Activated CD8-positive, alpha-beta memory T cell treated with anti-CD3 and anti-CD28 coated beads for 4 hours (primary cell): ENCODE measurements around the gene LITAF.
"Not testable (repeated sequence)": the region's sequence is repeated elsewhere in the genome, so short reads cannot be mapped to it uniquely, and the experiment has no call there.

Source experiments
- DNase-seq, 2 donors: peaks; one replicate each; pipeline ENCODE4 v3.0.0-alpha.2; 2020; ENCODE audit warnings: low read depth in 2 of 2

The LITAF gene

GRCh38 chr16:11597235-11598095, 10.7 kb upstream of the LITAF start:
- no peak for DNase-seq

DNA sequence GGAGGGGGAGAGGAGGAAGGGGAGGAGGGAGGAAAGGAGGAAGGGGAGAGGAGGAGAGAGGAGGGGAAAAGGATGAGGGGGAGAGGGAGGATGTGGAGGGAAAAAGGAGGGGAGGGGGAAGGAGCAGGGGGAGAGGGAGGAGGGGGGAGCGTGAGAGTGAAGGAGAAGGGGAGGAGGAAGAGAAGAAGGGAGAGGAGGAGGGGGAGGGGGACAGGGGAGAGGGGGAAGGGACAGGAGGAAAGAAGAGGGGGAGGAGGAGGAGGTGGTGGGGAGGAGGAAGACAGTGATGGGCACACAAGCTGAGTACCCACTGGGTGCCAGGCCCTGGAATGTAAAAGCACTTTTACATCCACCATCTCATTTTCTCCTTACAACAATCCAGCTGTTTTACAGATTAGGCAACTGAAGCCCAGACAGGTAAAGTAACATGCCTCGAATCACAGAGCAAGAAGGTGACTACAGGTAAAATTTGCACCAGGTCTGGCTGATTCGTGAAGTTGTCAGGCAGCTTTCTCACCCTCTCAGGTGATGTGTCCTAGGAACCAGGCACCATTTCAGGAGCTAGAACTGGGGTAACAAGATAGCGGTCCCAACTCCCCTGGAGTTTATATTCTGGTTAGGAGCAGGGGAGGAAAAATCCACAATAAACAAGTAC, 10.0 kb upstream of the LITAF start:
- DNase-seq, result no peak

- no peak for DNase-seq
Observed at GRCh38 chr16:11593581-11593980, 6.9 kb upstream of the LITAF start.

- not testable (repeated sequence) for DNase-seq
Observed at GRCh38 chr16:11593076-11593475, 6.4 kb upstream of the LITAF start.

GRCh38 chr16:11591630-11592029, 4.9 kb upstream of the LITAF start:
- not testable (repeated sequence) for DNase-seq

DNA sequence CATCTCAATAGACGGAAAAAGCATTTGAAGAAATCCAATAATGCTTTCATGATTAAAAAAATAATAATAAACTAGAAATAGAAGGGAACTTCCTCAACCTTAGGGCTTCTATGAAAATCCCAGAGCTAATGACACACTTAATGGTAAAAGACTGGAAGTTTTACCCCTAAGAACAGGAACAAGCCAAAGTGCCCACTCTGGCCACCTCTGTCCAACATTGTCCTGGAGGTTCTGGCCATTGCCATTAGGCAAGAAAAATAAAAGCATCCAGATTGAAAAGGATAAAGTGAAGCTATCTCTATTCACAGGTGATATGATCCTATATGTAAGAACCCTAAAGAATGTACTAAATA, 2.5 kb upstream of the LITAF start:
- DNase-seq, result no peak

DNA sequence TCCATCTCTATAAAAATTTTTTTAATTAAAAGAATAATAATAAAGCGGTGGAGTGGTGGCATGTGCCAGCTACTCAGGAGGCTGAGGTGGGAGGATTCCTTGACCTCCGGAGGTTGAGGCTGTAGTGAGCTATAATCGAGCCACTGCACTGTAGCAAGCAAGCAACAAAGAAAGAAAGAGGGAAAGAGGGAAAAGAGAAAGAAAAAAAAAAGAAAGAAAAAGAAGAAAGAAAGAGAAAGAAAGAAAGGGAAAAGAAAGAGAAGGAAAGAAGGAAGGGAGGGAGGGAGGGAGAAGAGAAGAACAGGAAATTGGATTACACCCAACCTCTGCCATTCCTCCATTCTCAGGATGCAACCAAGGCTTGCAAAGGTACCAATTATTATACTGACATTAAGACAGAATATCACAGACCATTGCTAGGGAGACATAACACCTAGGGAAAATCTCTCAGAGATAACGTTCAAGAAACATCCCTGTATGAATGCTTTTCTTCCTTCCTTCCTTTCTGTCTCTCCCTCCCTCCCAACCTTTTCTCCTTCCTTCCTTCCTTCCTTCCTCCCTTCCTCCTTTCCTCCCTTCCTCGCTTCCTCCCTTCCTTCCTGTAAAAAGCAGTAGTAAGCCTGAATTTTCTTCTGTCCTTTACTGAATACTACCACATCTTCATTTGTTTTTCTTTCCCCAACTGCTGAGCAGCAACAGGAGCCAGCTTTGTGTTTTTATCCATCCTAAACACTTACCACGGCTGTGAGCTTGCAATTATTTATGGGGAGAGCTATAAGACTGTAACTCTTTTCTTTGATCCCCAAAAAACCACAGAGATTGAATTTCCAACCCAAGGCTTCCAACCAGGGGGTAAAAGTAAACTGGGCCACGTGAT, 1.8 kb upstream of the LITAF start:
- no peak for DNase-seq

DNA sequence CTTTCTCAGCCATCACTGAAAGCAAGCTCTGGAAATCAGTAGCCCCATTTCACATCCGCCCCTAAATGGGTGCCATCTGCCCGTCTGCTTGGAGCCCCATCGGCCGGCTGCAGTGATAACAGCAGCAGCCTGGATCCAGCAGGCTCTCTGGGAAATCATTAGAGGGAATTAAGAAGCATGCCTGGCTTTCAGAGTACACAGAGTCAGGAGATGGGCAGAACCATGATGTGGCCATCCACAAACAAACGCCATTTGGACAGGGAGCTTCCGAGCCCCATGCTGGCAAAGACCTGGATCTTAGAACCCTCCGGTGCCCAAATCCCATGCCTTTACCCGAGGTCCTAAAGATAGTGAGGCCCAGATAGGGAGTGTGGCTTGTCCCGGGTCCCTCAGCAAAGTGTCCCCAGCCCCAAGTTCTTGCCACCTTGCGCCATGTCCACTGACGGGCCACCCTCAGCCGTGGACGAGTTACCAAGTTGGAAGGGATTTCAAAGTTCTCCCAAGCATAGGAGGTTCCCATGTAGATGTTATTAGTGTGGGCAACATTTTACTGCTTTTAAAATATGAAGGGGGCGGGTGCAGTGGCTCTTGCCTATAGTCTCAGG, 1.0 kb upstream of the LITAF start:
- no peak for DNase-seq

DNA sequence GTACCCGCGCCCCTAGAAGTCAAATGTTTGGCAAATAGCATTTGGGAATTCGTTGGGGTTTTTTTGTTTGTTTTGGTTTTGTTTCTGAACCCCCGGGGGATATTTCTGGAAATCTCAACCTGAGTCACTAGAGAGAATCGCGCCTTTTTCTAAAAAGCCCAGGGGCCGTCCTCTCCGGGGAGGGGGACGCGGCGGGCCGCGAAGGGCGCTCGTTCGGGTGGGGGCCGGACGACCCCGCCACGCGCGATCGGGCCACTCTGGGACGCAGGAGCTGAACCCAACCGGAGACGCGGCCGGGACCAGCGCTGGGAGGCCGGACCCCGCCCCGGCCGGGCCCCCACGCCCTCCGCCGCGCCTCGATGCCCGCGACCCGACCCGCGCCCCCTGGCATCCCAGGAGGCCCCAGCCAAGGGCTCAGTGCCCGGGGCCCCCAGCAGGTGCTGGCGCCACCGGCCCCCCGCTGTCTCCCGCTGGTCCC, 302 bp downstream of the LITAF start:
- DNase-seq, result no peak

- DNase-seq, result no peak
Observed at GRCh38 chr16:11585460-11586377, 1.0 kb downstream of the LITAF start.

DNA sequence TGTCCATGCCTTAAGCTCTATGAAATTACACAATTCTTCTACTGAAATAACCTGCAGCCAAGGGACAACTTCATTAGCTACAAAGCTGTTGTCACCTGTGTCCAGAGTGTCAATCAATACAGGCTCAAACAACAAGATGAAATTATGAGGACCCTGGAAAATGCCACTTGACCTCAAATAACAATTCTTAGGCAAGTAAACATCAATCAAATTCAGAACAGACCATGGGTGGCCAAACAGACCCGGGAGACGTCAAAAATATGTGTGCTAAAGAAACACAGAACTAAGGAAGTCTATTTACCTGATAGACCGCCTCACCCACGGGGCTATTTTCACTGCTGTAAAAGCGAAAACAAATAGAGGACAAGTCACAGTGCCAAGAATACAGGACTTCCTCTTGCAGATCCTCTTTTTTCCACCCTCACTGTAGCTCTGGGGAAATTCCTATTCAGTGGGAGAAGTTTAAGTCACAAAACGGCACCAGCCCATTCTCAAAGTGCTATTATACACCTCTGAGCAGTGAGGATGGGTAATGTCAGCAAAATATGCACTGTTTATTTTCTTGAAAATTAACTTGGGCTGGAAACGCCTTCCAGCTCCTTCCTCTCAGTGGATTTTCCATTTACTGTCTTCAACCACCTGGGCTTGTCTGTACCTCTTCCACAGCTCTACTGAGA, 2.7 kb downstream of the LITAF start:
- no peak for DNase-seq

DNA sequence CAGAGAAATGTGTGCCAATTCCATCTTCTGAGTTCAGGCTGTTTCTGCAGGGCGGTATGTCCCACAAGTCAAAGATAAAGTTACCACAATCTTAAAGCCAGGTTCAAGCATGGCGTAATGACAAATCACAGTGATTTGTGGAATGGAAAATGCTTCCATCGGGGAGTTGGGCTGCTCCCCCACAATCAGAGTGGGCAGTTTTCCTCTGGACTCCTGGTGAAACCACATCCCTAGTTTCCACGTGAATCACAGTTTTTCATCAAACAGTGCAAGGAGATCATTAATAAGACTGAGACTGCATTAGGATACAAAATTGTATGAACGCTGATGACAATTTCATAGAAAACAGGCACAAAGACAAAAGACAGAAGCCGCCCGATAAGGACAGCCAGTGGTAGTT, 3.6 kb downstream of the LITAF start:
- no peak for DNase-seq

- no peak for DNase-seq
Observed at GRCh38 chr16:11582157-11582814, 4.4 kb downstream of the LITAF start.

DNA sequence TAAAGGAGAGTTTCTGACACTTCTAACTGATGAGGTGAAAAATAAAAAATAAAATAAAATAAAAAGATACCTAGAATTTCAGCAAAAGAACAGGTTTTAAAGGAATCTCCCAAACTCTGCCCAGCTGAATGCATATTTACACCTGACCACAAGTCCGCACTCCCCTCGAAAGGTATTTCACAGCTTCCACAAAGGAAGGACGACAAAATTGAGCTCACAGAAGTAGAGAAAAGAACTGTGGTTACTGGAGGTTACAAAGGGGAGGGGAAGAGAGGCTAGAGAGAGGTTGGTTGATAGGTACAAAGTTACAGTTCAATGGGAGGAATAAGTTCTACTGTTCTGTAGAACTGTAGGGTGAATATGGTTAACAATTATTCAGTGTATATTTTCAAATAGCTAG, 5.0 kb downstream of the LITAF start:
- no peak for DNase-seq

DNA sequence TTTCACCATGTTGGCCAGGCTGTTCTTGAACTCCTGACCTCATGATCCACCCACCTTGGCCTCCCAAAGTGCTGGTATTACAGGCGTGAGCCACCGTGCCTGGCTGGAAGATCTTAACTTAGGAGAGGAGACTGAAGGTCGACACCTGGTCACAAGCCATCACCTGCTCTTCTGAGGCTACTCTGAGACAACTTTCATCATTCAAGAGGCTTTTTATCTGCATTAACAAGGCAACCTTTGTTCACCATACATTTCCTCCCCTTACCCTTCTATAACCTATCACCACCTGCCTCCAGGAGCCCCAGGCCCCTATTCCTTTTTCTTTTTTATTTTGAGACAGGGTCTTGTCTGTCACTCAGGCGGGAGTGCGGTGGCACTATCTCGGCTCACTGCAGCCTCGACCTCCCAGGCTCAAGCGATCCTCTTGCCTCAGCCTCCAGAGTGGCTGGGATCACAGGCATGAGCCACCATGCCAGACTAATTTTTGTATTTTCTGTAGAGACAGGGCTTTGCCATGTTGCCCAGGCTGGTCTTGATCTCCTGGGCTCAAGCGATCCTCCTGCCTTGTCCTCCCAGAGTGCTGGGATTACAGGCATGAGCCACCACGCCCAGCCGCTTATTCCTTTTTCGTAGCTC, 6.2 kb downstream of the LITAF start:
- DNase-seq, result no peak

DNA sequence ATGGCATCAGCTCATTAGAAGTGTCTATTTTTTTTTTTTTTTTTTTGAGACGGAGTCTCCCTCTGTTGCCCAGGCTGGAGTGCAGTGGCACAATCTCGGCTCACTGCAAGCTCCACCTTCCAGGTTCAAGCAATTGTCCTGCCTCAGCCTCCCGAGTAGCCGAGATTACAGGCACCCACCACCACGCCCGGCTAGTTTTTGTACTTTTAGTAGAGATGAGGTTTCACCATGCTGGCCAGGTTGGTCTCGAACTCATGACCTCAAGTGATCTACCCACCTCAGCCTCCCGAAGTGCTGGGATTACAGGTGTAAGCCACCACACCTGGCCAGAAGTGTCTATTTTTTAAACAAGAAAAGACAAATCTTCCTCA, 9.4 kb downstream of the LITAF start:
- DNase-seq, result not testable (repeated sequence)

DNA sequence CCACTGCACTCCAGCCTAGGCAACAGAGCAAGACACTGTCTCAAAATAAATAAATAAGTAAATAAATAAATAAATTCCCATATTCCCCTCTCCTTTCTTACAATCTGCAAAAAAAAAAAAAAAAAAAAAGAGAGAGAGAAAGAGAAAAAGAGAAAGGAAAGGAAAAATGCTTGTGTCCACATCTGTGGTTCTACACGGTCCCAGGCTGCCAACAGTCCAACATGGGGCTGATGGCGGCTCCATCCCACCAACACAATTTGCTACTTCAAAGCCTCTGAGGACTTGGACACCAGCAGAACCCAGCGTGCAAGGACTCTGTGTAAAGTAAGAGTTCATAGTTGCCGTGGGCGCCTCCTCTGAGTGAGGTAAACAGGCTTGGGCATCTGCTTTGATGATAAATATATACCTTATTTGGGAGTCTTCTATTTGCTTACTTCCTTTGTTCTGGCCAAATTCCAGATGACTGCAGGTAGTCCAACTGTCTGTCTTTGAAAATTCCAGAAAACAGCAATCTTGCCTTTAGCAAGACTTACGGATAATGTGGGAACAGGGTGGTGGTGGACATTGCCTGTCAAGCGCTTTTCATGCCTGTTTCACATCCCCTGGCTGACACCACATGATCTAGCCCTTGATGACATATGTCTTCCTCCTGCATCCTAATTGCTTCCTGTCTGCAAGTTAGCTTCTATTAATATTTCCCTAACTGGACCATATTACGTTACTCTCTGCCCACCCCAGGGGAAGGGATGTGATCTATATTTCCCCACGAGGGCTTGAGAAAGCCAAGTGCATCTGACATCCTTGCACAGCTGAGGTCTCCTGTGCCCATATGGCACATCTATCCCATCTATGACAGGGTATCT, 10.1 kb downstream of the LITAF start:
- no peak for DNase-seq

GRCh38 chr16:11575223-11575589, 11.5 kb downstream of the LITAF start:
- DNase-seq, result no peak
